Measurements from ENCODE around the gene HSPB6.
"Not testable (repeated sequence)": the region's sequence is repeated elsewhere in the genome, so short reads cannot be mapped to it uniquely, and the experiment has no call there.

The HSPB6 gene

GRCh38 chr19:35727956-35728706 lies 28.7 kb downstream of the HSPB6 start:
- TF ChIP-seq ZFX (IDR thresholded peaks at IDR 0.05; ENCODE audit: borderline replicate concordance): no peak
- TF ChIP-seq CTCF (IDR thresholded peaks at IDR 0.05): no peak
- no peak overlapping the region for H3K27ac ChIP-seq

GRCh38 chr19:35727053-35727955 lies 29.5 kb downstream of the HSPB6 start:
- H3K27ac ChIP-seq: no peak overlapping the region
- TF ChIP-seq CTCF (IDR thresholded peaks at IDR 0.05) (no peak), ZFX (IDR thresholded peaks at IDR 0.05; ENCODE audit: borderline replicate concordance) (no peak)

- no peak overlapping the region for H3K27ac ChIP-seq
- TF ChIP-seq ZFX (IDR thresholded peaks at IDR 0.05; ENCODE audit: borderline replicate concordance) (no peak), CTCF (IDR thresholded peaks at IDR 0.05) (no peak)
Measured at GRCh38 chr19:35725216-35725861, 31.5 kb downstream of the HSPB6 start.

- TF ChIP-seq ZFX (IDR thresholded peaks at IDR 0.05; ENCODE audit: borderline replicate concordance) (no peak), CTCF (IDR thresholded peaks at IDR 0.05) (no peak)
Measured at GRCh38 chr19:35724560-35724959, 32.3 kb downstream of the HSPB6 start.

GRCh38 chr19:35724132-35724531 lies 32.7 kb downstream of the HSPB6 start:
- H3K27ac ChIP-seq: not testable (repeated sequence)

More at GRCh38 chr19:35724560-35724959, 32.3 kb downstream of the HSPB6 start:
- H3K27ac ChIP-seq: no peak overlapping the region

GRCh38 chr19:35723671-35724070 lies 33.2 kb downstream of the HSPB6 start:
- H3K27ac ChIP-seq: no peak overlapping the region
- TF ChIP-seq ZFX (IDR thresholded peaks at IDR 0.05; ENCODE audit: borderline replicate concordance) (no peak), CTCF (IDR thresholded peaks at IDR 0.05) (no peak)

GRCh38 chr19:35722897-35723296 lies 33.9 kb downstream of the HSPB6 start:
- no peak overlapping the region for H3K27ac ChIP-seq
- no peak for TF ChIP-seq ZFX (IDR thresholded peaks at IDR 0.05; ENCODE audit: borderline replicate concordance)
- TF ChIP-seq CTCF (IDR thresholded peaks at IDR 0.05): no peak
